ENCODE data around the gene COG3.

- TF ChIP-seq CTCF (IDR thresholded peaks at IDR 0.05; ENCODE audit: low read length) (no peak), EZH2 (IDR thresholded peaks at IDR 0.05; ENCODE audit: borderline replicate concordance, low read length) (no peak)
Measured at GRCh38 chr13:45512098-45512496, 47.4 kb downstream of the COG3 start.

All from OCI-LY1 (cell line).